ENCODE data around the gene TMEM132C.
"Not testable (repeated sequence)": the region's sequence is repeated elsewhere in the genome, so short reads cannot be mapped to it uniquely, and the experiment has no call there.

The TMEM132C gene

GRCh38 chr12:128423205-128423604, 156.2 kb downstream of the TMEM132C start:
- no peak for DNase-seq

GRCh38 chr12:128424931-128425431, 158.0 kb downstream of the TMEM132C start:
- no peak for DNase-seq

GRCh38 chr12:128425666-128426331, 158.8 kb downstream of the TMEM132C start:
- DNase-seq = no peak

GRCh38 chr12:128426511-128426910, 159.5 kb downstream of the TMEM132C start:
- DNase-seq = no peak

- no peak for DNase-seq
These were observed 172.8 kb downstream of the TMEM132C start for GRCh38 chr12:128439796-128440195.

- no peak for DNase-seq
These were observed 175.1 kb downstream of the TMEM132C start for GRCh38 chr12:128442096-128442495.

- DNase-seq = no peak
These were observed 177.6 kb downstream of the TMEM132C start for GRCh38 chr12:128444598-128444997.

GRCh38 chr12:128445415-128446127, 178.6 kb downstream of the TMEM132C start:
- DNase-seq = peak; percentile 27

- peak; percentile 35 for DNase-seq
These were observed 182.3 kb downstream of the TMEM132C start for GRCh38 chr12:128449146-128449894.

- no peak for DNase-seq
These were observed 183.8 kb downstream of the TMEM132C start for GRCh38 chr12:128450810-128451209.

GRCh38 chr12:128455851-128456250, 188.9 kb downstream of the TMEM132C start:
- no peak for DNase-seq

GRCh38 chr12:128456922-128457321, 190.0 kb downstream of the TMEM132C start:
- no peak for DNase-seq

GRCh38 chr12:128458301-128458974, 191.5 kb downstream of the TMEM132C start:
- no peak for DNase-seq

- DNase-seq = no peak
These were observed 192.1 kb downstream of the TMEM132C start for GRCh38 chr12:128459067-128459466.

- DNase-seq = no peak
These were observed 196.9 kb downstream of the TMEM132C start for GRCh38 chr12:128463881-128464280.

GRCh38 chr12:128467882-128468281, 200.9 kb downstream of the TMEM132C start:
- no peak for DNase-seq

- no peak for DNase-seq
These were observed 202.0 kb downstream of the TMEM132C start for GRCh38 chr12:128468926-128469325.

GRCh38 chr12:128471491-128471890, 204.5 kb downstream of the TMEM132C start:
- no peak for DNase-seq

GRCh38 chr12:128474916-128475315, 207.9 kb downstream of the TMEM132C start:
- no peak for DNase-seq

- no peak for DNase-seq
These were observed 209.3 kb downstream of the TMEM132C start for GRCh38 chr12:128476266-128476665.

GRCh38 chr12:128483526-128484255, 216.7 kb downstream of the TMEM132C start:
- no peak for DNase-seq

- DNase-seq = not testable (repeated sequence)
These were observed 230.4 kb downstream of the TMEM132C start for GRCh38 chr12:128497376-128497775.

Measured in NCI-H2029 (cell line).